HepG2 (cell line): ENCODE measurements around the gene P3R3URF. TPM values are rescaled to one million over a fixed set of nuclear protein-coding genes. Genes with fewer than 3 reads are reported as not detected.
A peak's percentile ranks its signal among the peaks of the same experiment; 100 is the strongest.

Experiments used
- DBP ChIP-seq: sonication (generic); formaldehyde crosslinking; IDR thresholded peaks from 2 replicates; pipeline ENCODE4 v1.4.0; 2020; ENCODE audit warnings: missing genetic modification reagents; ENCODE audit errors: not compliant biosample characterization
- GLI4 ChIP-seq: sonication (generic); formaldehyde crosslinking; IDR thresholded peaks from 2 replicates; pipeline ENCODE4 v1.5.1; 2020; ENCODE audit warnings: missing genetic modification reagents, mild to moderate bottlenecking, moderate library complexity, borderline replicate concordance
- HOXA3 ChIP-seq: sonication (generic); formaldehyde crosslinking; IDR thresholded peaks from 2 replicates; pipeline ENCODE4 v1.5.0; 2020; ENCODE audit warnings: missing genetic modification reagents
- NBN ChIP-seq: fragments of 450-650 bp; conservative IDR thresholded peaks from 2 replicates; pipeline ENCODE4 v1.6.1; 2017
- POLR2AphosphoS5 ChIP-seq: IDR thresholded peaks from 2 replicates; pipeline ENCODE4 v1.6.1; 2012; ENCODE audit warnings: low read depth, low read length
- RERE ChIP-seq: IDR thresholded peaks from 2 replicates; pipeline ENCODE4 v1.6.1; 2016; ENCODE audit warnings: low read depth, missing genetic modification reagents, missing compliant biosample characterization
- SAP130 ChIP-seq: IDR thresholded peaks from 2 replicates; pipeline ENCODE4 v1.6.1; 2016; ENCODE audit warnings: low read depth
- SMARCE1 ChIP-seq: fragments of 450-650 bp; IDR thresholded peaks from 2 replicates; pipeline ENCODE4 v1.6.1; 2017; ENCODE audit warnings: borderline replicate concordance
- SRSF9 ChIP-seq: fragments of 200-400 bp; formaldehyde crosslinking; IDR thresholded peaks from 2 replicates; pipeline ENCODE4 v1.6.1; 2018; ENCODE audit warnings: borderline replicate concordance, mild to moderate bottlenecking, low read depth, low read length; ENCODE audit not compliant: insufficient read depth, poor library complexity, severe bottlenecking
- SRY ChIP-seq: sonication (generic); formaldehyde crosslinking; IDR thresholded peaks from 2 replicates; pipeline ENCODE4 v1.8.0; 2022; ENCODE audit warnings: mild to moderate bottlenecking, missing genetic modification reagents
- ZBTB44 ChIP-seq: sonication (generic); formaldehyde crosslinking; IDR thresholded peaks from 2 replicates; pipeline ENCODE4 v1.4.0; 2020; ENCODE audit warnings: missing genetic modification reagents
- ZNF326 ChIP-seq: sonication (generic); formaldehyde crosslinking; IDR thresholded peaks from 2 replicates; pipeline ENCODE4 v1.4.0; 2020; ENCODE audit warnings: missing genetic modification reagents, borderline replicate concordance
- ZNF576 ChIP-seq: sonication (generic); formaldehyde crosslinking; IDR thresholded peaks from 2 replicates; pipeline ENCODE4 v1.4.0; 2020; ENCODE audit warnings: mild to moderate bottlenecking, missing genetic modification reagents
- ZNF629 ChIP-seq: sonication (generic); formaldehyde crosslinking; conservative IDR thresholded peaks from 2 replicates; pipeline ENCODE4 v1.5.0; 2020; ENCODE audit warnings: missing genetic modification reagents
- ZNF780A ChIP-seq: sonication (generic); formaldehyde crosslinking; IDR thresholded peaks from 2 replicates; pipeline ENCODE4 v1.8.0; 2022; ENCODE audit warnings: mild to moderate bottlenecking, missing genetic modification reagents, moderate library complexity
- ZNF781 ChIP-seq: sonication (generic); formaldehyde crosslinking; IDR thresholded peaks from 2 replicates; pipeline ENCODE4 v1.5.1; 2020; ENCODE audit warnings: borderline replicate concordance, mild to moderate bottlenecking, missing genetic modification reagents; ENCODE audit errors: not compliant biosample characterization
- polyA plus RNA-seq, 8 experiments: library from polyadenylated mRNA; depleted of rRNA in 3 of 8; stranded (reverse) in 7 of 8; unstranded in 1 of 8; fragments of >200 nt; fragmentation: Illumina TruSeq in 4 of 8; extraction: Trizol in 4 of 8; gene quantifications; 2 replicates each; pipeline versions ENCODE4 v1.2.1 to v1.2.3, GENCODE V29; 2011 to 2016; ENCODE audit warnings: low read depth in 4 of 8, missing spikeins in 1 of 8, mixed read lengths in 1 of 8; ENCODE audit not compliant: insufficient read depth in 1 of 8
- total RNA-seq, 5 experiments: library from RNA; depleted of rRNA; stranded (reverse); fragments of >200 nt; fragmentation: Illumina TruSeq; extraction: Trizol; gene quantifications; 2 replicates each; pipeline ENCODE4 v1.2.3, GENCODE V29; 2016; ENCODE audit warnings: low read depth in 1 of 5

The P3R3URF gene
- total and polyA plus RNA-seq, 2 of the 13 experiments (the other 11 are each of a cell fraction or from before 2014, with no cell fraction given): not detected

GRCh38 chr1:46132529-46133180 is 43.6 kb downstream of the P3R3URF start, which contains the start of gene PIK3R3 (continued):
- TF ChIP-seq GLI4 (CRISPR knock-in tag) (no peak; the same call in 1 of the 2 replicates), POLR2AphosphoS5 (peak; percentile 78), ZNF629 (0 out of 2 replicates have a peak, but pooled peaks have one; percentile 6), ZNF576 (no peak), SRY (peak; percentile 72), ZNF781 (CRISPR knock-in tag) (peak; percentile 99), ZNF780A (CRISPR knock-in tag) (peak; percentile 98), SRSF9 (no peak), DBP (no peak), NBN (no peak), SAP130 (peak; percentile 97), SMARCE1 (no peak), ZNF326 (CRISPR knock-in tag) (no peak), RERE (CRISPR knock-in tag) (peak; percentile 53; the same call in 1 of the 2 replicates), ZBTB44 (CRISPR knock-in tag) (peak; percentile 95), HOXA3 (CRISPR knock-in tag) (peak; percentile 92)
